Spleen (tissue), 7 donors: ENCODE data around the gene RBFOX1.

Source experiments
- CTCF ChIP-seq, 11 experiments: fragments of 200-600 bp in 7 of 11; fragments of 450-650 bp in 4 of 11; sonication (generic) in 4 of 11; IDR thresholded peaks in 8 of 11; conservative IDR thresholded peaks in 3 of 11; 1 replicate in 7 of 11; 2 replicates in 4 of 11; pipeline versions ENCODE4 v1.4.0 to v1.8.0; 2016 to 2021; ENCODE audit warnings: antibody characterized with exemption in 11 of 11, inconsistent platforms in 4 of 11, mild to moderate bottlenecking in 1 of 11
- POLR2A ChIP-seq, 3 donors: fragments of 450-650 bp; IDR thresholded peaks; one replicate each; pipeline ENCODE4 v1.5.1; 2017; ENCODE audit warnings: antibody characterized with exemption in 3 of 3, mild to moderate bottlenecking in 1 of 3
- POLR2AphosphoS5 ChIP-seq, 3 donors: sonication (generic); formaldehyde crosslinking; IDR thresholded peaks; one replicate each; pipeline ENCODE4 v1.5.1; 2017; ENCODE audit warnings: antibody characterized with exemption in 3 of 3
- donor health status: DM: no; HTN: no; CAD: no; lungs with moderate emphysema.
- donor health status: DM: no; HTN: no; CAD: no.
- donor health status: DM: no; HTN: no; CAD: no.

DNA sequence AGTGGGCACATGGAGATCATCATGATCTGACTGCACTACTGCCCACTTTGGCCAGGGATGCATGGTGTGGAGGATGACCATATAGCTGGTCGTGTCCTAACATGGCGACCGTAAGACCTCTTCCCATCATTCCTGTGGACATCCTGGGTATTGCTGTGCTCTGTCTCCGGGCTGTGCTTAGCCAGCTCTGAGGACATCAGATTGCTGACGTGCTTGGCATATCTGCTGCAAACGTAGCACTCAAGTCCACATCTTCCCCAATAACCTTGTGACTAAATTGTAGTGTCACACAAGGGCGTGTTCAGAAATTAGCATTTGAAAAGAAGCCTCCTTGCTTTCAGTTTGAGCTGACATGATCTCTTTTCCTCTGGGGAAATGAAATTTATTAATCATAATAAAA, 373.2 kb downstream of the RBFOX1 start:
- TF ChIP-seq POLR2AphosphoS5 (IDR thresholded peaks at IDR 0.05) (no peak), POLR2A (IDR thresholded peaks at IDR 0.05) (no peak), CTCF (IDR thresholded peaks at IDR 0.05 in 8 of 11, conservative IDR thresholded peaks at IDR 0.05 in 3 of 11) (no peak)
